SK-N-SH (cell line): ENCODE data around the gene PIAS4.

Experiments
- CTCF ChIP-seq: fragments of 200-600 bp; sonication (generic); IDR thresholded peaks from 2 replicates; pipeline ENCODE4 v1.6.1; 2017; ENCODE audit warnings: antibody characterized with exemption, mild to moderate bottlenecking, moderate library complexity
- JUND ChIP-seq: IDR thresholded peaks from 2 replicates; pipeline ENCODE4 v1.4.0; 2012
- MAX ChIP-seq: IDR thresholded peaks from 2 replicates; pipeline ENCODE4 v1.4.0; 2012; ENCODE audit warnings: low read depth
- NFIC ChIP-seq: IDR thresholded peaks from 2 replicates; pipeline ENCODE4 v1.4.0; 2012; ENCODE audit warnings: borderline replicate concordance
- POLR2AphosphoS5 ChIP-seq: IDR thresholded peaks from 2 replicates; pipeline ENCODE4 v1.6.1; 2012; ENCODE audit warnings: low read depth, low read length
- RXRA ChIP-seq: IDR thresholded peaks from 2 replicates; pipeline ENCODE4 v1.4.0; 2012; ENCODE audit warnings: low read depth, mild to moderate bottlenecking, borderline replicate concordance
- TAF1 ChIP-seq: IDR thresholded peaks from 2 replicates; pipeline ENCODE4 v1.6.1; 2012; ENCODE audit warnings: low read depth, mild to moderate bottlenecking, low read length, moderate library complexity, borderline replicate concordance

GRCh38 chr19:4077800-4078684 is 70.5 kb downstream of the PIAS4 start:
- TF ChIP-seq CTCF (no peak), TAF1 (no peak), MAX (no peak), JUND (no peak), POLR2AphosphoS5 (no peak), RXRA (no peak), NFIC (no peak)
